Colonic mucosa (tissue), 4 donors: ENCODE measurements around the gene TIAL1. TPM values are rescaled to one million over a fixed set of nuclear protein-coding genes. Genes with fewer than 3 reads are reported as not detected.
A peak's percentile ranks its signal among the peaks of the same experiment; 100 is the strongest.

Source experiments
- DNase-seq: peaks from one replicate; pipeline ENCODE4 v3.0.0-alpha.2; 2020
- H3K27ac ChIP-seq: fragments of 200-600 bp; one replicate; pipeline ENCODE4 v1.8.0; 2021
- H3K27me3 ChIP-seq: fragments of 200-600 bp; one replicate; pipeline ENCODE4 v1.8.0; 2021
- H3K36me3 ChIP-seq: fragments of 200-600 bp; one replicate; pipeline ENCODE4 v1.8.0; 2021
- H3K4me1 ChIP-seq: fragments of 200-600 bp; one replicate; pipeline ENCODE4 v1.8.0; 2021; ENCODE audit warnings: mild to moderate bottlenecking
- H3K4me3 ChIP-seq: fragments of 200-600 bp; one replicate; pipeline ENCODE4 v1.8.0; 2021
- H3K9ac ChIP-seq, 2 donors: one replicate each; pipeline ENCODE4 v1.7.0; 2013; ENCODE audit warnings: control low read depth in 2 of 2, low read depth in 2 of 2, low read length in 2 of 2
- H3K9me3 ChIP-seq: fragments of 200-600 bp; one replicate; pipeline ENCODE4 v1.8.0; 2021
- intact Hi-C: fragments of 100-400 bp; cut with DNase I; formaldehyde crosslinking; loops from one replicate; pipeline ENCODE4 v1.14.1; 2022
- total RNA-seq, 2 donors: library from RNA; stranded (reverse); fragmentation: NEBNext Ultra II Directional in 1 of 2; extraction: Animal tissue kit (Norgen Biotek cat#: 25700) in 1 of 2; gene quantifications; one replicate each; pipeline ENCODE4 v1.2.1, GENCODE V29; 2021
- TF ChIP-seq, protein P1 (sequence below): fragments of 200-600 bp; IDR thresholded peaks from one replicate; pipeline ENCODE4 v1.8.0; 2022; ENCODE audit warnings: antibody characterized with exemption, mild to moderate bottlenecking
- donor health status: healthy.
- donor health status: DM: no; HTN: no; CAD: no.
- donor health status: DM: no; HTN: no; CAD: no.

The TIAL1 gene, protein sequence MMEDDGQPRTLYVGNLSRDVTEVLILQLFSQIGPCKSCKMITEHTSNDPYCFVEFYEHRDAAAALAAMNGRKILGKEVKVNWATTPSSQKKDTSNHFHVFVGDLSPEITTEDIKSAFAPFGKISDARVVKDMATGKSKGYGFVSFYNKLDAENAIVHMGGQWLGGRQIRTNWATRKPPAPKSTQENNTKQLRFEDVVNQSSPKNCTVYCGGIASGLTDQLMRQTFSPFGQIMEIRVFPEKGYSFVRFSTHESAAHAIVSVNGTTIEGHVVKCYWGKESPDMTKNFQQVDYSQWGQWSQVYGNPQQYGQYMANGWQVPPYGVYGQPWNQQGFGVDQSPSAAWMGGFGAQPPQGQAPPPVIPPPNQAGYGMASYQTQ
- 100 to 1,000 TPM; 104 to 126 TPM for total RNA-seq

DNA sequence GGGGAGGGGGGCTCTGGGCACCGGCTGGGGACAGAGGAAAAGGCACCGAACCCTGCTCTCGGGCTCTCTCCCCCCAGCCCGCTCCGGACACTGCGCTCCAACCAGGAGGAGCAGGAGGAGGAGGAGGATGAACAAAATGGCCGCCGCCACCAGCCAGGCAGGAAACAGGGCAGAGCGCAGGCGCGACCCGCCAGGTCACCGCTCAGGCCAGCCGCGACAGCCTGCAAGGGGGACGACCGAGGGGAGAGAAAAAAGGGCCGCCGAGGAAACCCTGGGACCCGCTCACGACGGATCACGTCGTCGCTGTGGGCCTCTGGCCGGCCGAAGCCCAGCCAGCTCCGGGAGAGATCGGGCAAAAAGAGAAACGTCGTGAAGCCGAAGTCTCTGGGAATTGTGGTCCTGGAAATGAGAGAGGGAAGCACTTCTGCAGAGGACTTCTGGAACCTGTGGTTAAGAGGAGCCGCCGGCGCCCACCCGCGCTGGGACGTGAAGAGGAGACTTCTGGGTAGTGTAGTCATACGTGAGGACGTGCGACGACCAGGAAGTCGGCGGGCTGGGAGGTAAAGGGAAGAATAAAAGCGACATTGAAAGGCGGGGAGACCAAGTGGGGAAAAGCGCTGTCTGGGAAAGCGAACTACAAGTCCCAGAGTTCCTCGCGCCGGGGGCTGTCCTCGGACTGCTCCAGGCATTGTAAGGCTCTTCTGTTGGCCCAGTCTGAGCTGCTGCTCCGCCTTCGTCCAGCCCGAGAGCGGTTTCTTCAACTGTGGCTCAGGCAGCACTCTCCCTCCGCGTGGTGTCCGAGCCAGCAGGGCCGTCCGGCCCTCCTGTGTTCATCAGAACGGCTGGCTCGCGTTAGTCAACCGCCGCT lies at the start of gene TIAL1:
Gene TIAL1, minus strand, starts transcription at position 428 of the 868 bp plus-strand sequence. CDS start 499 bp downstream, outside the sequence.
- TF ChIP-seq, protein P1, sequence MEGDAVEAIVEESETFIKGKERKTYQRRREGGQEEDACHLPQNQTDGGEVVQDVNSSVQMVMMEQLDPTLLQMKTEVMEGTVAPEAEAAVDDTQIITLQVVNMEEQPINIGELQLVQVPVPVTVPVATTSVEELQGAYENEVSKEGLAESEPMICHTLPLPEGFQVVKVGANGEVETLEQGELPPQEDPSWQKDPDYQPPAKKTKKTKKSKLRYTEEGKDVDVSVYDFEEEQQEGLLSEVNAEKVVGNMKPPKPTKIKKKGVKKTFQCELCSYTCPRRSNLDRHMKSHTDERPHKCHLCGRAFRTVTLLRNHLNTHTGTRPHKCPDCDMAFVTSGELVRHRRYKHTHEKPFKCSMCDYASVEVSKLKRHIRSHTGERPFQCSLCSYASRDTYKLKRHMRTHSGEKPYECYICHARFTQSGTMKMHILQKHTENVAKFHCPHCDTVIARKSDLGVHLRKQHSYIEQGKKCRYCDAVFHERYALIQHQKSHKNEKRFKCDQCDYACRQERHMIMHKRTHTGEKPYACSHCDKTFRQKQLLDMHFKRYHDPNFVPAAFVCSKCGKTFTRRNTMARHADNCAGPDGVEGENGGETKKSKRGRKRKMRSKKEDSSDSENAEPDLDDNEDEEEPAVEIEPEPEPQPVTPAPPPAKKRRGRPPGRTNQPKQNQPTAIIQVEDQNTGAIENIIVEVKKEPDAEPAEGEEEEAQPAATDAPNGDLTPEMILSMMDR: no peak
- intact Hi-C loops: loop anchor here (5.0 kb wide), 1 partner anchor 56 kb away; the partner anchor contains the start of gene BAG3

DNA sequence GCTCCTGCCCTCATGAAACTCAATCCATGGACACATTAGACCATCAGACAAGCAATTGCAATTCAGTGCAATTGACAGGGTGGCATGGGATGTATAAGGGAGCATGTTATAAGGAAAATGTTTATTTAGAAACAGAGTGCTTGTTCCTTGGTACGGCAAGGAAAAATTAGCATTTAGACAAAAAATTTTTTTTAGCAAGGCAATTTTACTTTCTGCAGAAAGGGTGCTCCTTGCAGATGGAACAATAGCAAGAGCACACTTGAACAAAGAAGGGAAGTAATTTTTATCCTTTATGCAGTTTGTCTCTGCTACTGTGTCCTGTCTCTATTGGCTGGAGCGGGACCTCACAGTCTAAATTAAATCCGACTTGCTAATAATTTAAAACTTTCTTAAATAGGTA lies 48.2 kb upstream of the TIAL1 start:
- Histone ChIP-seq H3K27ac (no peak overlapping the region), H3K9me3 (no peaks in the 10 kb centered on the region), H3K4me3 (no peak overlapping the region), H3K9ac (no peak overlapping the region), H3K36me3 (no peaks in the 10 kb centered on the region), H3K4me1 (no peaks in the 10 kb centered on the region), H3K27me3 (no peaks in the 10 kb centered on the region)
- no peak for DNase-seq
- intact Hi-C loops: loop anchor here (5.0 kb wide), 1 partner anchor 38 kb away; no protein-coding TSS in a partner anchor
- TF ChIP-seq, protein P1: no peak

More for the DNA sequence above, at the start of gene TIAL1:
- H3K27ac ChIP-seq: peak within 1 kb of the TSS; percentile 100
- H3K36me3 ChIP-seq: no peaks in the 10 kb centered on the region
- no peaks in the 10 kb centered on the region for H3K9me3 ChIP-seq
- peaks cover 27% of the 10 kb centered on the region for H3K4me1 ChIP-seq
- peak within 1 kb of the TSS; percentile 92 to 93 for H3K9ac ChIP-seq
- peak within 1 kb of the TSS; percentile 95 for H3K4me3 ChIP-seq
- H3K27me3 ChIP-seq: no peaks in the 10 kb centered on the region
- DNase-seq: peak; percentile 99

DNA sequence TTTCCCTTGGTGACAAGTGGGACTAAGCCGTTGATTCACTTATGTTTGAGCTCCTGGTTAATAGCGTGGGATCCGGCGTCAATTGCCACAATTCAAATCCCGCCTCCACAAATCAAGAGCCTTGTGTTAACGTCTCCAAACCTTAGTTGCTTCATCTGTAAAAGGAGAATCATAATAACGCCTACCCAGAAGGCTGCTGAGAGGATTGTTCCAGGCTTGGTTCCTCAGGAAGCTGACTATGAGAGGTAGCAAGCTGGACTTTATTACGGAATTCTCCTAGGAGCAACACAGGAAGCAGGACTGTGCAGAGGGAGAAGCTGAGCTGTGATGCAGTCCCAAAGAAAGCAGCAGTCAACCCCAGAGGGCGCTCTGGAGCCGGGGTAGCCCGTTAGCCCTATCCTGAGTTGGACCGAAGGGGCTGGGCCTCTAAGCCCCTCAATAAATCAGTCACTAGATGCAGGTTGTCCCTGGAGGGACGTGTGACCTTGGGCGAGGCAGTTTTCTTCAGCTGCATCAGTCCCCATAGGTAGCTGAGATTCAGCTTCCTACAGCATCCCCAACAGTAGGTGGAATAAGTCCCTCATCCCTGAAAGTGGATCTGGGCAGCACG lies 47.5 kb upstream of the TIAL1 start:
- DNase-seq: no peak
- Histone ChIP-seq H3K9me3 (no peaks in the 10 kb centered on the region), H3K36me3 (no peaks in the 10 kb centered on the region), H3K4me1 (no peaks in the 10 kb centered on the region), H3K27ac (no peak overlapping the region), H3K27me3 (no peaks in the 10 kb centered on the region), H3K4me3 (no peak overlapping the region), H3K9ac (no peak overlapping the region)
- TF ChIP-seq, protein P1: no peak
- intact Hi-C loops: no loop called here

DNA sequence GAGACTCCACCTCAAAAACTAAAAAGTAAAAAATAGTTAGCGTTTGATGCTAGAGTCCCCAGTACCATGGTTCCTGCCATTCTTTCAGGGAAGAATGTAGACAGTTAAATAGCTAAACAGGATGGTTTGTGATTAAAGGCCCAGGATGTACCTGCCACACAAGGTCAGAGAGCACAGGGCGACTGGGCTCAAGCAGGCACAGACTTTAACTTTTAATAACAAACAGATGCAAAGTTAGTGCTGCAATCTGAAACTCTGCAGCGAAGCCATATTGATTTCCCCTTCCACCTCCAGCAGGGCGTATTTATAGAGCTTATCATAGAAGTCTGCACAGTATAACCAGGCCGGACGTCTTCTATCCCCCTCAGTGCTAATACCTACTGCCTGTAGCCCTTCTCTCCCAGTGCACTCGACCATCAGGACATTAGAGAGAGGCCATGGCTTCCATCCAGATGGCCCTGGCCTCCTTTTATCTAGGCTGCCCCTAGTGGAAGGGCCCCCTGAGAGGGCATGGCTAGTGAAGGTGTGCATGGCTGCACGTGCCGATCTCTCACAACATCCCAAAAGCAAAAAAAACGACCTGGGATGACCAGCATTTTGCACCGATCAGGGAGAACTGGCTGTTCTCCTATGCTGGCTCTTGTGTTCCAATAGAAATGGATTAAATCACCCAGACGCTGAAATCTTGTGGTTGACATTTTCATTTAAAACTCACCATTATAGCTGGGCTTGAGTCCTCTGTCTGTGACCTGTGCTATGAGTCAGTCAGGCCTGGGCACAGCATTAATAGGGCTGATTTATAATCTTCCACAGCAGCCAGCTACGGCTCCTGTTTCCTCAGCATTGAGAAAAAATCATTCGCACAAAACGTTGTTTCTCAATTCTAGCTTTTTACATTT lies 46.8 kb upstream of the TIAL1 start:
- no peak overlapping the region for H3K27ac ChIP-seq

More for the DNA sequence above, 46.8 kb upstream of the TIAL1 start:
- Histone ChIP-seq H3K9me3 (no peaks in the 10 kb centered on the region), H3K4me1 (no peaks in the 10 kb centered on the region), H3K9ac (no peak overlapping the region), H3K27me3 (no peaks in the 10 kb centered on the region), H3K4me3 (no peak overlapping the region), H3K36me3 (no peaks in the 10 kb centered on the region)
- TF ChIP-seq, protein P1: no peak
- intact Hi-C loops: no loop called here
- DNase-seq: no peak
